GM12864 (cell line): ENCODE results near the gene OVOL1.
"Not testable (repeated sequence)": the region's sequence is repeated elsewhere in the genome, so short reads cannot be mapped to it uniquely, and the experiment has no call there.

Source experiments
- DNase-seq: peaks from one replicate; pipeline ENCODE4 v3.0.0-alpha.2; 2011; ENCODE audit warnings: low read depth
- H3K4me3 ChIP-seq: 2 replicates; pipeline ENCODE4 v1.5.1; 2011; ENCODE audit warnings: mild to moderate bottlenecking, low read depth, low read length, control low read depth
- CTCF ChIP-seq: IDR thresholded peaks from 2 replicates; pipeline ENCODE4 v1.5.1; 2011; ENCODE audit warnings: low read depth, mild to moderate bottlenecking, moderate library complexity, low read length, control low read depth, inconsistent platforms; ENCODE audit errors: missing control alignments

OVOL1 gene

GRCh38 chr11:65817835-65818680 lies 31.2 kb downstream of the OVOL1 start:
- peak; percentile 97 for TF ChIP-seq CTCF
- DNase-seq: no peak
- H3K4me3 ChIP-seq: peak overlapping the region; percentile 60

DNA sequence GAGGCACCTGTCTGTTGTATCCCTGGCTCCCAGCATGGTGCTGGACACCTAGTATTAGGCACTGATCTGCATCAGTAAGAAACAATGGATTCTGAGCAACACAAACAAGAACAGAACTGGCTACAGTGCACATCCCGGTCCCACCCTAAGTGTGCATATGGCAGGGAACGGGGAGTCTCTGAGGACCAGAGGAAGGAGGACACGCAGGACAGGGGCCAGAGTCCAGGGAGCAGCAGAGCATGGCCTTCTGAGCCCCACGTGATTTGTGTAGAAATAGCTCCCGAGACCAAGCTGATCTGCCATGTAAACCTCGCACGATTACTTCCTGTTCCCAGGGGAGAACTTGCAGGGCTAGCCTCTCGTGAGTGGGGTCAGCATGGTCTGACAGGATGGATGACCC lies 34.2 kb downstream of the OVOL1 start:
- no peak for TF ChIP-seq CTCF
- H3K4me3 ChIP-seq: no peak overlapping the region
- no peak for DNase-seq

DNA sequence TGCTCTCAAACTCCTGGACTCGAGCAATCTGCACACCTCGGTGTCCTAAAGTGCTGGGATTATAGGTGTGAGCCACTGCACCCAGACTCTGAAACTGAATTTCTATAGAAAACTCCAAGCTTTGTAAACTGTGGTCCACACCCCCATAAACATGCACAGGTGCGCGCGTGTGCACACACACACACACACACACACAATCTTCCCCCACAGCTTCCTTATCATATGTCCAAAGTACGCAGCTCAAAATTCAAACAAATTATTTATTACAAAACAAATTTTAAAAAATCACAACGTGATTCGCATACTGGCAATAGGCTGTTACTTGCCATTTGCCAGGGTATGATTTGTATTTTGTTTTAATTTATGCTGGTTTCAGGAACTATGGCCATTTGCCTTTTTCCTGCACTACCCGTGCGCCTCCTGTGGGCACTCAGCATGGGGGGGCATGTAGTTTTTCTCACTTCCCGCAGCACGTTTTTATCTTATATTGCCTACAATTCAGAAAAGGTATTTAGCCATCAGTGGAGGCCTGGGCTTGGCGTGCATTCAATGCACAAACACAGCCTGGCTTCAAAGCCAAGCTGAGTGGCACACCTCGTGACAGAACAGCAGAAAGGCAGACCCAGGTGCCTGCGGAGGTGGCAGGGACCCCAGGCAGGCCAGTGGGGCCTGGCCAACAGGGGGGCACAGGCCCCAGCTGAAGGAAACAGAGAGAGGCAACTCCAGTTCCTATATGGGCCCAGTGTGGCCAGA lies 36.1 kb downstream of the OVOL1 start:
- DNase-seq: no peak

DNA sequence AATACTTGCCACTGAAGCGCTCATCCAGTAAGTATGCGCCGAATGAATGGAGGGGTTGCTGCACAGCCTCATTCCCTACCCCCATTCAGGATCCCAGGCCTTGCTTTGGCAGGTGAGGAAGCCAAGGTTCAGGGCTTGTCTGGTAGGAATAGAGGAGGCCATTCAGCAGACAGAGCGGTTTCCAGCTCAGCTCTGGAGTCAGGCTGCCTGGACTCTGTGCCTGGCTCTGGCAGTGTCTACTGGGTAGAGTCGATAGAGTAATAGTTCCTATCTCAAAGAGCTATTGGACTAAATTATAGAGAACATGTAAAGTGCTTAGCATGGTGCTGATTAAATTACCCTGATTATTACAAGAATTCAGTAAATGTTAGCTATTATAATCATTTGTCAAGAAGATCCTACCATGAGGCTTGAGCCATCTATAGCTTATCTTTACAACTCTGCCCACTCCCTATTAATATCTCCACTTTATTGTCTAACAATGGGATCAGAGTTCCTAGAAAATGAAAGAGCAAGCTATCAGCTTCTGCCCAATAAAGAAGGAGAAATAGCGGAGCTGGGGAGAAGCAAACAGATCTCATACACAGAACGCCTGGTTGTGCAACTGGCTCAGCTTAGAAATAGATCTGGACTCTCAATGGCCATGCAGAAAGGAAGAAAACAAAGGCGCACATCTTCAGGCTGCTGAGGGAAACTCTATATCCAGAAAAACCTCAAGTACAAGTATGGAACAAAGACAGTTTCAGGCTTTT lies 40.3 kb downstream of the OVOL1 start:
- H3K4me3 ChIP-seq: no peak overlapping the region
- no peak for TF ChIP-seq CTCF
- DNase-seq: no peak

More for the DNA sequence above, 36.1 kb downstream of the OVOL1 start:
- no peak for TF ChIP-seq CTCF
- H3K4me3 ChIP-seq: no peak overlapping the region

GRCh38 chr11:65829459-65829858 lies 42.6 kb downstream of the OVOL1 start:
- no peak for TF ChIP-seq CTCF
- DNase-seq: no peak
- no peak overlapping the region for H3K4me3 ChIP-seq

DNA sequence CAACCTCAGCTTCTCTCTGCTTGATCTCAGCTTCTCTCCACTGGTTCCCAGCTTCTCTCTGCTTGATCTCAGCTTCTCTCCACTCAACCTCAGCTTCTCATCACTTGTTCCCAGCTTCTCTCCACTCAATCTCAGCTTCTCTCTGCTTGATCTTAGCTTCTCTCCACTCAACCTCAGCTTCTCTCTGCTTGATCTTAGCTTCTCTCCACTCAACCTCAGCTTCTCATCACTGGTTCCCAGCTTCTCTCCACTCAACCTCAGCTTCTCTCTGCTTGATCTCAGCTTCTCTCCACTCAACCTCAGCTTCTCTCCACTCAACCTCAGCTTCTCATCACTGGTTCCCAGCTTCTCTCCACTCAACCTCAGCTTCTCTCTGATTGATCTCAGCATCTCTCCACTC lies 45.4 kb downstream of the OVOL1 start:
- H3K4me3 ChIP-seq, DNase-seq: not testable (repeated sequence)

DNA sequence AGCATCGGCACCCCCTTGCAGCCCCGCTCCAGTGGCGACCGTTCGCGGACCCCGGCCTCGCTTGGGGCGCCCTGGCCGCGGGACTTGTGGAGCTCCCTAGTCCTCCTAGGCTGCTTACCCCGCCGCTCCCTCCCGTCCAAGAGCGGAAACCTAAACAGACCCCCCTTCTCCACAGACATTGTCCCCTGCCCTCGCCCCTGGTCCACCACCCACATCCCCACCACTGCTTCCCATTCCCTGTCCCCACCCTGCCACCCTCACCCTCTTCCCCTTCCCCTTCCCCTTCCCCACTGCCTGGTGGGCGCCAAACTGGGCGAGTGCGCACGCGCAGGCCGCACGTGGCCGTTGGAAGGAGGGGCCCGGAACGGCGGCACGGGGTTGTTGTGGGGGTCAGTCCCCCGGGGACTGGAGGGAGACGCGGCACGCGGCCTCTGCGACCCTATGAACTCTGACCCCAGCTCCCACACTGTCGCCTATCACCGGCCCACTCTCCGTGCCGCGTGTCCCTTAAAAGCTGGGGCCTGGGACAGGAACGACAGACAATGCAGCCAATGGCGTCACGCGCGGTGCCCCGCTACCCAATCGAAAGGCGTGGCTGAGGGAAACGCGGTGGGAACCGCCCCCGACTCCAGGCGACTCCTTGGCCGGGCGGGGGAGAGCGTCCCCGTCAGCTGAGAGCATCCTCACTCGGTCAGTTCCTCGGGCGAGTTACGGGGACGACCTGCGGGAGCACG lies 46.6 kb downstream of the OVOL1 start, which contains the start of gene SNX32:
SNX32 (plus strand) TSS at position 667 of the 734 bp plus-strand sequence. CDS start 103 bp downstream, outside the sequence.
- peak; percentile 57 for DNase-seq
- TF ChIP-seq CTCF: no peak
- peak within 1 kb of the TSS; percentile 51 for H3K4me3 ChIP-seq
